HCT116 (cell line): ENCODE data around the gene KRT81.

ENCODE experiments used
- ATF3 ChIP-seq: IDR thresholded peaks from 2 replicates; pipeline ENCODE4 v1.6.1; 2012
- CTCF ChIP-seq, 3 experiments: fragments of 200-600 bp in 1 of 3; sonication (generic) in 1 of 3; IDR thresholded peaks in 2 of 3; conservative IDR thresholded peaks in 1 of 3; 2 replicates each; pipeline ENCODE4 v1.5.1; 2012 to 2017; ENCODE audit warnings: low read depth in 2 of 3, low read length in 2 of 3, antibody characterized with exemption in 1 of 3, borderline replicate concordance in 1 of 3, control low read depth in 1 of 3, mild to moderate bottlenecking in 1 of 3, mixed read lengths in 1 of 3, mixed run types in 1 of 3, moderate library complexity in 1 of 3; ENCODE audit not compliant: insufficient read depth in 1 of 3
- ELF1 ChIP-seq: IDR thresholded peaks from 2 replicates; pipeline ENCODE4 v1.6.1; 2012; ENCODE audit warnings: low read depth, borderline replicate concordance
- EZH2 ChIP-seq: fragments of 200-600 bp; sonication (generic); IDR thresholded peaks from 2 replicates; pipeline ENCODE4 v1.6.1; 2017; ENCODE audit warnings: antibody characterized with exemption, mixed run types
- POLR2A ChIP-seq: IDR thresholded peaks from 2 replicates; pipeline ENCODE4 v1.7.0; 2011; ENCODE audit warnings: borderline replicate concordance; ENCODE audit not compliant: insufficient read depth, insufficient read length; ENCODE audit errors: extremely low read depth
- POLR2AphosphoS5 ChIP-seq: IDR thresholded peaks from 2 replicates; pipeline ENCODE4 v1.6.1; 2011; ENCODE audit warnings: mild to moderate bottlenecking, low read depth, low read length, moderate library complexity
- RAD21 ChIP-seq: IDR thresholded peaks from 2 replicates; pipeline ENCODE4 v1.6.1; 2012; ENCODE audit warnings: low read depth, mild to moderate bottlenecking
- REST ChIP-seq: IDR thresholded peaks from 2 replicates; pipeline ENCODE4 v1.6.1; 2012; ENCODE audit warnings: low read depth
- YY1 ChIP-seq: IDR thresholded peaks from 2 replicates; pipeline ENCODE4 v1.6.1; 2011; ENCODE audit warnings: low read length, low read depth, moderate library complexity, mild to moderate bottlenecking; ENCODE audit not compliant: insufficient replicate concordance; ENCODE audit errors: extremely low read depth
- ZNF274 ChIP-seq: fragments of 200-500 bp; sonication (Bioruptor generic); IDR thresholded peaks from 2 replicates; pipeline ENCODE4 v1.6.1; 2014; ENCODE audit warnings: mild to moderate bottlenecking, low read depth, low read length, inconsistent platforms

DNA sequence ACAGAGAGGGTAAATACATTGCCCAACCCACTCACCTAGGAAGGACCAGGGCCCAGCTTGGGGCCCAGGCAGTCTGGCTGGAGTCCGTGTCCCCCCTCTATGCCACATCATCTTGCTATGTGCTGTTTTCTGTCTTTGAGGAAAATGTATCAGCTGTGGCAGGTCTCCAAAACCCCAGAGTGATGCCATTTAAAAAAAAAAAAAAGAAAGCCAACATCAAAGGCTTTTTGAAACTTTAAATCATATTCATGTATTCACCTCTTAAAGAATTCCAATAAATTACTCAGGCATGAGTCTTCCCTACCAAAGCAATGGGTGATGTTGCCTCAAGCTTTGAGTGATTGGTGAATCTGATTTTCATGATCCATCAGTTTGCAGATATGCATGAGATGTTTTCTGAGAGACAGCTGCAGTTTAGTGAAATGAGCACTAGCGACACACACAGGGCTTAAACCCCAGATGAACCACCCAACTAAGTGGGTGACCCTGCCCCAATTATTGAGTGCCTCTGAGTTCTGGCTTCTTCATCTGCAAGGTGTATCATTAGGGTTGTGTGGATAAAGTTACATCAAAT, 6.1 kb downstream of the KRT81 start:
- no peak for TF ChIP-seq POLR2AphosphoS5
- no peak for TF ChIP-seq ELF1
- no peak for TF ChIP-seq CTCF (IDR thresholded peaks at IDR 0.05 in 2 of 3, conservative IDR thresholded peaks at IDR 0.05 in 1 of 3; ENCODE audit: borderline replicate concordance in 1 of 3, insufficient read depth in 1 of 3, low read depth in 2 of 3, low read length in 2 of 3)
- TF ChIP-seq ATF3, result no peak
- no peak for TF ChIP-seq POLR2A
- TF ChIP-seq EZH2, result no peak
- TF ChIP-seq RAD21, result no peak
- TF ChIP-seq ZNF274, result no peak
- no peak for TF ChIP-seq REST
- TF ChIP-seq YY1, result no peak
